Measurements from ENCODE around the gene NFE2L2.

DNA sequence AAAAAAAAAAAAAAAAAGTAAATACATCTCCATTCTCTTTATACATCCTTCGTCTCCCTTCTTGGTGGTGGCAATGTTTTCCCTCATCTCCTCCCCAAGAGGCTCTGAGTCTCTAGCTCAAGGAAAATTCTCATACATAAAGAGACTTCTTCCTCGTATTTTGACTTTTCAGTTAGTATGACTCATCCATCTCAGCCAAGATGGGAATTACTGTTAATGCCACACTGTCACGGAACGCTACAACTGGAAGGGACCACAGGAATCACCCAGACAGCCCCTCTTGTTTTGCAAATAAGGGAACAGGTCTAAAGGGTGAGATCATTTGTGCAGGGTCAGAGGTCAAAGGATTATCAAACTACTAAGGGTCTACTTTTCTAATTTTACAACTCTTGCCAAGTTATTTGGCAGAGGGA lies 19.5 kb downstream of the NFE2L2 start:
- TF ChIP-seq CTCF (IDR thresholded peaks at IDR 0.05; ENCODE audit: insufficient read depth, low read length, poor library complexity, severe bottlenecking), result no peak
- TF ChIP-seq EZH2phosphoT487 (conservative IDR thresholded peaks at IDR 0.05; ENCODE audit: low read length), result no peak

Measured in SU-DHL-6 (cell line).